ENCODE measurements around the gene DPP6.

The DPP6 gene

GRCh38 chr7:154682003-154682402, 629.8 kb downstream of the DPP6 start:
- no peaks in the 10 kb centered on the region for H3K9me3 ChIP-seq (ENCODE audit: control insufficient read depth, low read length)
- no peak overlapping the region for H3K4me3 ChIP-seq (ENCODE audit: low read depth, low read length)
- no peaks in the 10 kb centered on the region for H3K36me3 ChIP-seq (ENCODE audit: control insufficient read depth, insufficient read depth, low read length)
- peaks cover 4% of the 10 kb centered on the region for H3K4me1 ChIP-seq
- TF ChIP-seq CTCF (IDR thresholded peaks at IDR 0.05) = no peak
- H3K27me3 ChIP-seq (ENCODE audit: control insufficient read depth, insufficient read depth, low read length) = no peaks in the 10 kb centered on the region
- no peak overlapping the region for H3K9ac ChIP-seq
- H2AFZ ChIP-seq = no peak overlapping the region
- no peak overlapping the region for H3K27ac ChIP-seq
- H3K79me2 ChIP-seq = no peaks in the 10 kb centered on the region
- no peak overlapping the region for H3K4me2 ChIP-seq (ENCODE audit: low read length)

GRCh38 chr7:154684666-154685563, 632.7 kb downstream of the DPP6 start:
- Histone ChIP-seq H3K9me3 (ENCODE audit: control insufficient read depth, low read length) (no peaks in the 10 kb centered on the region), H3K27ac (no peak overlapping the region), H3K4me1 (peaks cover 4% of the 10 kb centered on the region), H3K9ac (no peak overlapping the region), H3K79me2 (no peaks in the 10 kb centered on the region), H3K36me3 (ENCODE audit: control insufficient read depth, insufficient read depth, low read length) (no peaks in the 10 kb centered on the region), H3K4me2 (ENCODE audit: low read length) (no peak overlapping the region), H2AFZ (no peak overlapping the region), H3K4me3 (ENCODE audit: low read depth, low read length) (no peak overlapping the region), H3K27me3 (ENCODE audit: control insufficient read depth, insufficient read depth, low read length) (no peaks in the 10 kb centered on the region)
- TF ChIP-seq CTCF (IDR thresholded peaks at IDR 0.05) = no peak

- peaks cover 4% of the 10 kb centered on the region for H3K4me1 ChIP-seq
- H3K4me3 ChIP-seq (ENCODE audit: low read depth, low read length) = no peak overlapping the region
- H2AFZ ChIP-seq = no peak overlapping the region
- no peaks in the 10 kb centered on the region for H3K27me3 ChIP-seq (ENCODE audit: control insufficient read depth, insufficient read depth, low read length)
- no peaks in the 10 kb centered on the region for H3K79me2 ChIP-seq
- no peaks in the 10 kb centered on the region for H3K36me3 ChIP-seq (ENCODE audit: control insufficient read depth, insufficient read depth, low read length)
- TF ChIP-seq CTCF (IDR thresholded peaks at IDR 0.05) = no peak
- H3K9me3 ChIP-seq (ENCODE audit: control insufficient read depth, low read length) = no peaks in the 10 kb centered on the region
- no peak overlapping the region for H3K27ac ChIP-seq
- no peak overlapping the region for H3K4me2 ChIP-seq (ENCODE audit: low read length)
- H3K9ac ChIP-seq = no peak overlapping the region
These were observed 633.3 kb downstream of the DPP6 start for GRCh38 chr7:154685564-154685901.

- Histone ChIP-seq H3K4me2 (ENCODE audit: low read length) (no peak overlapping the region), H3K36me3 (ENCODE audit: control insufficient read depth, insufficient read depth, low read length) (no peaks in the 10 kb centered on the region), H3K4me1 (peaks cover 4% of the 10 kb centered on the region), H3K9me3 (ENCODE audit: control insufficient read depth, low read length) (no peaks in the 10 kb centered on the region), H3K9ac (no peak overlapping the region), H2AFZ (no peak overlapping the region), H3K27ac (no peak overlapping the region), H3K4me3 (ENCODE audit: low read depth, low read length) (no peak overlapping the region), H3K27me3 (ENCODE audit: control insufficient read depth, insufficient read depth, low read length) (no peaks in the 10 kb centered on the region), H3K79me2 (no peaks in the 10 kb centered on the region)
- no peak for TF ChIP-seq CTCF (IDR thresholded peaks at IDR 0.05)
These were observed 634.1 kb downstream of the DPP6 start for GRCh38 chr7:154686305-154686704.

GRCh38 chr7:154688952-154689351, 636.8 kb downstream of the DPP6 start:
- Histone ChIP-seq H3K36me3 (ENCODE audit: control insufficient read depth, insufficient read depth, low read length) (no peaks in the 10 kb centered on the region), H3K27ac (no peak overlapping the region), H3K4me3 (ENCODE audit: low read depth, low read length) (no peak overlapping the region), H3K9me3 (ENCODE audit: control insufficient read depth, low read length) (no peaks in the 10 kb centered on the region), H3K9ac (no peak overlapping the region), H2AFZ (no peak overlapping the region), H3K4me2 (ENCODE audit: low read length) (no peak overlapping the region), H3K79me2 (no peaks in the 10 kb centered on the region), H3K4me1 (peaks cover 4% of the 10 kb centered on the region), H3K27me3 (ENCODE audit: control insufficient read depth, insufficient read depth, low read length) (no peaks in the 10 kb centered on the region)
- TF ChIP-seq CTCF (IDR thresholded peaks at IDR 0.05) = no peak
